MV-4-11 (cell line): ENCODE results near the gene ACADL.

ENCODE experiments used
- DNase-seq: peaks from one replicate; lab custom pipeline; 2025; lab: John Stamatoyannopoulos, UW

The ACADL gene

DNA sequence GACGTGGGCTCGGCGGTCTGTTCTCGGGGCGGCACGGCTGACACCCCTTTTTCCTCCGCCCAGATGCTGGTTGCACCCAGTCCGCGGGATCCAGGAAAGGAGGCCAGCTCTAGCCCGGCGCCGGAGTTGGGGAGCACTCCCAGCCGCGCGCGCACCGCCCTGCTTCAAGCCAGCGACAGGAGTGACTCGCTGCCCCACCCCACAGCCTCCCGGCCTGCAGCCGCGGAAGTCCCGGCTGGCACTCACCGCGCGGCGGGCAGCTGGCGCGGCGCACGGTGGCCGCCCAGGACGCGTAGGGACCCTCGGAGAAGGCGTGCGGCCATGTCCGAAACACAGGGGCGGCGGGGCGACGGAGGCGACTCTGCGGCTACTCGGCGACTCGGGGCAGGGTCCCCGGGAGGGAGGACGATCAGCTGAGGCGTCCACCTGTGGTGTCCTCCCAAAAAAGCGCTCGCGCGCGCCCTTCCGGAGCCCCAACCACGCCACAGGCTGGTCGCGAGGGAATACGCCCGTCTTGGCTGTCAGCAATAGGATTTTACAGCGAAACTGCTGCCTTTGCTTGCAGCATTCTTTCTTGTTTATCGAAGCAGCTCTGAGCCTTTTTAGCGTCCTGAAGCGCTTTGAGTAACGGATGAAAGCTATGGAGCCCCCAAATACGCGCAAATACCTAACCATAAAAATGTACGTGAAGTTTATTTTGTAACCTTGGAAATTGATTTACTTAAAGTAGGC lies at the start of gene ACADL:
Gene ACADL, minus strand, starts transcription at position 507 of the 732 bp plus-strand sequence. Its CDS starts 184 bp downstream, at position 323.
- no peak for DNase-seq

DNA sequence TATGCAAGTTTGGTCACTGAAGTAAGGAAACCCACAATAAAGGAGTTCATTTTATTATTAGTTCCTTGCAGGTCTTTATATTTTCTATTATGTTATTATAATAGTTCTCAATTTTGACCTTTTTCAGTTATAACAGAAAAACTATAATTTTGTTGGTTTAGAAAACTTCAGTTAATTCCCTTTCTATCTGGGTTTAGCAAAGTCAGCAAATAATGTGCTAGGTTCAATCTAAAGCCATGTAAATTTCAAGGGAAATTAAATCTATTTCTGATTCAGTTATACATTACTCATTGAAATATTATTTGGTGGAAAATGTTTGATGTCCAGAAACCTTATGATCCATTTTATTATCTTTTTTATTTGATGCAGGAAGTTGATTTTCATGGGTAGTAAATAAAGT lies 46.1 kb upstream of the ACADL start:
- DNase-seq: no peak

DNA sequence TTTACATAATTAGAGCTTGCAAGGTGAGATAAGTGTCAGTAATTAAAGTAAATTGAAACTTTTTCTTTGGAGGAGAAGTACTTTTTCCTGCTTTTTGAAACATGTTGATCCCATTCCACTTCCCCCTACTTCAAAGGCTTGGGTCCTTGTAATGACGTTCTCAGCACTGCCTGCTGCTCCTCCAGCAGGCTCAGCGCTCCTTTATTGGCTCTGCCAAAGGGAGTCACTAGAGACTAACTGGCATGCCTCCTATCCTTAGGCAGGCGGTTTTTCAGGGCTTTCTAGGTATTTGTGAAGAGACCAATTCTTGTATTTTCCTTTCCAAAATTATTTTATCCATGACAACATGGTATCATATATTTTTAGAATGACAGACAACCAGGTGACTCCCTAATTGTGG lies 43.9 kb upstream of the ACADL start:
- DNase-seq: no peak

DNA sequence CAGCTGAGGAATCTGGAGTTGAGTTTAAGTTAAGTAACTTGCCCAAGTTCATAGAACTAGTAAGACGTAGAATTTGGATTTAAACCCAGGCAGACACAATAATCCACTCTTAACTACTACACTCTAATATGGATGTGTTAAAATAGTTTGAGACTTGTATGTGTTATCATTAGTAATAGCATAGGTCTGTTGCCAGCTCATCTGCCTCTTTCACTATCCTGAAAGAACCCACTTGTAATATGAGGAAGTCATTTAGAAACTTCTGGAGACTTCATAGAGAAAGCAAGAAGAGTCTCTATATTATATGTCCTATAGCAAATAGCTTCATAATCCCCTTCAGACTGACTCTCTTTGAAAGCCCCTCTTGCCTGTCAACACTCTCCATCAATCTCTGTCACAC lies 43.0 kb upstream of the ACADL start:
- no peak for DNase-seq

DNA sequence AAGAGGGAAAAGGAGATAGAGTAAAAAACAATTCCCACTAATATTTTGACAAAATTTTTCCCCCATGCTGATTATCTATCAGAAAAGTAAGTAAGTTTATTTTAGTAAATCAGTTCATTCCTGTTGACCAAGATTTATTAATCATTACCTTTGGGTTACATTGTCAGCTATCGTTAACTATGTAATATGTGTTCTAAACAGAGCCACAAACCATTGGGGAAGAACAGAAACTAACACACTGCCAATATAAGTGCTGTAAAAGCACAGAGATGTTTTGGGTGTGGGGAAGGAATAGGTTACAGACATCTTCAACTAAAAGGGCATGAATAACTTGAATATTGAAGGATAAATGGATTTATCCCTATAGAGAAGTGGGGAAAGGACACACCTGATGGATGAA lies 42.5 kb upstream of the ACADL start:
- DNase-seq: no peak

DNA sequence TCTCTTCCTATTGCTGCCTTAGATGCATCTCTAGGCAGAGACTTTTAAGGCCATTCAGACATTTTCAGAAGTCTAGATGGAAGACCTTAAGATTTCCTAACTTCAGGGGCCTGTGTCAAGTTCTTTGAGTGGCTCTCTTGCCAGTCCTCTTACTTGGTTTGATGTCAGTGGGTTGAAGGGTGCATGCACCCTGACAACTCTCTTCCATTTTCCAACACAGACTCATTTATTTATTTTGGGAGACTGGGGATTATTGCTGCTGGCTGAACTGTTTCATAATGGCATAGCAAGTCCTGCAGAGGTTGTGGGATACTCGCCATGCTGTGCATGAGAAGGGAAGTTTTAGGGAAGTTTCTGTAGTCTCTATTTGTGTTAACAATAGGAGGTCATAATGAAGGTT lies 39.0 kb upstream of the ACADL start:
- no peak for DNase-seq

DNA sequence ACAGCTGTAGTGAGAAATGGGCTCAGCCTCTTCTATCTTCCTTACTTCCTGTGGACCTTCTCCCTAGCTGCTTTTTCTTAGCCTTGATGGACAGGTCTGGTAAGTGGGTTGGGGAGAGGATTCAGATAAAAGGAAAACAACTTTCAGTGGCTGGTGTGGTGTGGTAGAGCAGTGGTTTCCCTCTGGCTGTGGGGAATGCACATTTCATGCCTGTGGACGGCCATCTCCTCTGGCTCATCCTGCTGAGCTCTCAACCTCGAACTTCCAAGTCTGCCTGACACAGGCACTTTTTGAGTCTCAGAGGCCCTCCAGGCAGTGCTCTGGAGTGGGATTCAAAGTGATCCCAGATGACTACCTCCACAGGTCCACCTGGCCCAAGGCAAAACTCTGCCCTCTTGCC lies 38.6 kb upstream of the ACADL start:
- DNase-seq: no peak

DNA sequence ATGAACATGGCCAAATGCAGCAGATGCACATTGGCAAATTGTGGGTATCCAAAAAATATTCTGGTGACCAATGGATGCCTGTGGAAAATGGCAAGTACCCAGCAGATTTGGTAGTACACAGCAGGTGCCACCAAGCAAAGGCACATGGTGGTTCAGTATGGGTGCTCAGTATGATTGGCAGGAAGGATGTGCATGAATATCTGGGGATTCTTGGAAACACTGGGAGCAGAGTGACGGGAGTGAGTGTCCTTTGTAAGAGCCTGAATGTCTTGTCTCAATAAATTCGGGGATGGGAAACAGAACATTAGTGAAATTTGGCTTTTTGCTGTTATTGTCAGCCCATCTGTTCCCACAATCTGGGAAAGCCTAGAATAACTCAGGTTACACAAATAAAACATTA lies 36.8 kb upstream of the ACADL start:
- no peak for DNase-seq

DNA sequence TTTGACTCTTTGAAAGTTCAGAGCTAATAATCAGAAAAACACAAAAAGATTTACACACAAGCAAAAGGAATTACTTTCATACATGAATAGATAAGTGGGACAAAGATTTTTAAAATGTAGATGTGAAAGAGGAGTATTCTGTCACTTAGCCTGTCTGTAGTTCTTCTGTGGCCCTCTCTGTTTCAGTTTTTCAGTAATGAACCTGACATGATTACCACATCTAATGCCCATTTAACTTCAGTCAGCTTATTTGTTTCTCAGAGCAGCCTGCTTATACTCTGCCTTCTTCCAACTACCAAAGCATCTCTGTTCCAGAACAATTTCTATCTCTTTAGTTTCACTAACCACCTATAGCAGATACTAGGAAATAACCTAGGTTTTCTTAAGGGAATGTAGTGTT lies 34.4 kb upstream of the ACADL start:
- no peak for DNase-seq

DNA sequence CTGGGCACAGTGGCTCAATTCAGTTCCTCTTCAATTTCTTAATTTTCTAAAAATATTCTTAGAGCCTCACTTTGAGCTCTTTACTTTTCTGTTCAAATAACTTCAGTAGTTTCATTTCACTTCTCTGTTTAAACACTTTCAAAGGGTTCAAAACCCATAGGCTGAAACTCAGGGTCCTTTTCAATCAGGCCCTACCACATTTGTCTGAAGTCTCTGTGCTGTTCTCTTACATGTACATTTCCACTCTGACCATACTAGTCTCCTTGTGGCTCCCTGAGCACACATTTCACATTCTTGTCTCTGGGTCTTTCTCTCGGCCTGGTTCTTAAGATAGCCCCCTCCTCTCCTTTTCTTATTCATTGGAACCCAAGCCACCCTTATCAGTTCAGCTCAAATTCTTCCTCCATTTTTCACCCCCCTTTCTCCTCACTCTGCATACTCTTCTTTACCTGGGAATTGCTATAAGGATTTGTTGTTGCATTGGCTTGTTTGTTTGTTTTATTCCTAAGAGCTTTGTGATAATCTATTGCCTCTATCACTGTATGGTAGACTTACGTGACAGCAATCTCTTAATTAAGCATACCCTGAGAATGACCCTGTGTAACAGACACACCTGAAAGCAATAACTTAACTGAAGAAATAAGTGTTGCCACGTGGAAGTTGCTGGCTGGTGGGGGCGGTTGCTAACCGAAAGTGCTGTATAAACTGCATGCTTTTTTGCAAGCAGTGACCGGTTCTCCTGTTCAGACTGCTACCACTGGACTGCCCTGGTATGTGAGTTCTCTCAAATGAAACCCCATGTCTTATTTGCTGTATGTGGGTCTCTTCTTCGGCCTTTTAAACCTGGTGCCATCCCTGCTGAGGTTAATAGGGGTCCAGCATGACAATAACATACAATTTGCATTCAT lies 27.7 kb upstream of the ACADL start:
- DNase-seq: no peak

DNA sequence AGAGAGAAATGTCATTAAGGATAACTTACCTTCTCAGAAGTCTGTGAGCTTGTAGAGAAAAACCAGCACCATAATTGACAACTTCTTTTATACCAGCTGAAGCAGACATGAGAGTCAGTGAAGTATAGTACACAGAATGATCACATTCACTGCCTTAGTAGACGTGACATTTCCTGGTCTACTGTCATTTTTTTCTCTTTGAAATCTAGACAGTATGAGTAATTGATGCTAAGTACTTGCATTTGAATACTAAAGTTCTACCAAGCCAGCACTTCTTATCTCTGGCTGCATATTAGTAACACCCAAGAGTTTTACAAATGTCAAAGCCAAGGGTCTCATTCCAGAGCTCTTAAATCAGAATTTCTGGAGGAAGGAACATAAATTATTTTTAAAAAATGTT lies 25.4 kb upstream of the ACADL start:
- no peak for DNase-seq

DNA sequence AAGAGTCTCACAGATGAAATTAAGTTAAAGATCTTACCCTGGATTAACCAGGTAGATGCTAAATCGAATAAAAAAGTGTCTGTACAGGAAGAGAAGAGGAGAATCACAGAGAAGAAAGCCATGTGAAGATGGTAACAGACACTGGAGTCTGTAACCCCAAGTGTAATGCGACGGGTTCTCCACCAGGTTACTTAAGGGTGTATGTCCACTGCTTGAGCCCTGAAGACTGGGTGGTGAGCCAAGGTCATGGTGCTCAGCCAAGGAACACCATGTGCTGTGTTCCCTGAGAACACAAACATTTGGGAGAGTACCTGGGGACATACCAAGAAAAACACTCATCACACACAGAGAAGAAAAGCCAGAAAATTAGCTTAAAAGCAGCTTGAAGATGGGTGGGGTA lies 8.2 kb upstream of the ACADL start:
- no peak for DNase-seq

DNA sequence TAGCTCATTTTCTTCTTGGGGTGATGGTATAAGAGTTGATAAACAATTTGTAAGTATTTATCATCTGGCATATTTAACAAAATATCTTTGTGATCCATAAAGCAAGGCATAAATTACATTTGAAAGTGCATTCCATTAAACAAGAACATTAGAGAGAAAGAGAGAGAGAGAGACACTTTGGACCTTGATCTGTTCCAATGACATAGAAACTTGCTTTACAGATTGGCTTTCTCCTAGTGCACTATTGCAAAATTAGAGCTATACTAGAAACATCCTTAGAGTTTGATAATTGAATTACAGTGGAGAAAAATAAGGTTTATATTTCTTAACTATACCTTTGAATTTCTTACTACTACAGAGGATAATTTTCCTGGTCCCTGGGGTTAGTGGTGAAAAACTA lies 5.7 kb upstream of the ACADL start:
- DNase-seq: no peak

DNA sequence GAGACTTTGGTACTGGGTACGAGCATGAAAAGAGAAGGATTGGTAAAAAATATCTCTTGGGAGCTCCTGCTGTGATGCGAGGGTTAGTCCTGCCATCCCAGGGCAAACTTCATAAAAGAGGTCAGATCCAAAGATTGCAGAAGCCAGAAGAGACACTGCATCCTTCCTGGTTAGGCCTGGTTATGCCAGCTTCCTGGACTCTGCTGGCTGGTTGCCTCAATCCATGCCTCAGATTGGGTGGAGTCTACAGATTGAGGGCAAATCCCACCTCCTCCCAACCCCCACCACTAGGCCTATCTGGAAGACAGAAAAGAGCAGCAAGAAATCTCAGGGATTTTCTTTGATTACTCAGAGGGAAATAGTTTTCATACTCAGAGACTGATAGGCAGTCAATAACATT lies 5.3 kb upstream of the ACADL start:
- no peak for DNase-seq

DNA sequence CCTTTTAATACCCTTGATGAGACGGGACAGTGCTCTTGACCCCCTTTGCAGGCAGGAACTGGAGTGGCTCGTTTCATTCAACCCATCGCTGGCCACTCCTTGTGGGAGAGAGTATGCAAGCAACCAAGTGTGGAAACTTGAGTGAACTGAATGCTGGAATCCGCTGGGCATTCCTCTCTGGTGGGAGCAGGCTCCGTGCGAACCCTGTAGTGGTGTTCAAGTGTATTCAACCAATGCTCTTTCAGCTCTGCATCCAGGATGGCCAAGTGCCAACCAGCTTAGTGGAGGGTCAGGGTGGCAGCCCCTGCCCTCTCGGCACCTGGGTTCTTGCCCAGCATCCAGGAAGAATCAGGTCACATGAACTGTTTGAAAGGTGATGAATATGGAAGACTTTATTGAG lies 3.3 kb upstream of the ACADL start:
- no peak for DNase-seq

DNA sequence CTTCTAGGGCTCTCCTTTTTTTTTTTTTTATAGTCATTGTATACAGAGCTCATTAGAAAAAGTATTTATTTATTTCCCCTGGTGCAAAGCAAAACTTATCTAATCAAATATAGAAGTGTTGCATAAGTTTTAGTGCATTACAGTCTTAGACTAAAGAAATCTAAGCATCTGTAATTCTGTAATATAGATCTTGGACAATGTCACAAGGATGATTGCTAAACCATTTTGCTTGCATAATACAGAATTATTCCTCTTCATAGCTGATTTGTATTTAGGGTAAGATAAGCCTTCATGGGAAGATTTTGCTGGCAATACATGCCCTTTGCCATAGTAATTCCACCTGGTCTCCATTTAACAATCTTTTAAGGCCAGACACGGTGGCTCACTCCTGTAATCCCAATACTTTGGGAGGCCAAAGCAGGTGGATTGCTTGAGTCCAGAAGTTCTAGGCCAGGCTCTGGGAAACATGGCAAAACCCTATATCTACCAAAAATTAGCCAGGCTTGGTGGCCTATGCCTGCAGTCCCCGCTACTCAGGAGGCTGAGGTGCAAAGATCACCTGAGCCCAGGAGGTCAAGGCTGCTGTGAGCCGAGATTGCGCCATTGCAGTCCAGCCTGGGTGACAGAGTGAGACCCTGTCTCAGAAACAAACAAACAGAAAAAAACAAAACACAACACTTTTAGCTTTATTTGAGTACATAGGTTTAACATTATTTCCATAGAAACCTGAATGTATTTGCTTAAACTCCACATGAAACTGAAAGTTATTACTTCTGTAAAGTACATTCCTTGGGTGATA lies 2.2 kb upstream of the ACADL start:
- no peak for DNase-seq

DNA sequence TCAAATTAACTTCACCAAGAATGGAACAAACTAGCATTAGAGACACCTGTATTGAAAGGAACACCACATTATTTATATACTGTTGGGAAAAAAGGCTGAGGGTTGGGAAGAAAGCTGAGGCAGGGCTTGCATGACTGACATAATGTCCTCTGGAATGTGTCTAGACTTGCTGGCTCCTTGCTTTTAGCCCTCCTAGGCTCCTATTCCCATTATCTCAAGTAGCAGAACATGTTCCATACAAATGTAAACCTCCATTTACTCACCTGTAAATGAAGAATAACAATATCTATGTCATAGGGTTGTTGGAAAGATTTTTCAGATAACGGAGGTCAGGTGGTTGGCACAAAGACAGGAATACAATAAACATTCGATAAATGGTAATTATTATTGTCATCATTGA lies 976 bp upstream of the ACADL start:
- DNase-seq: no peak

DNA sequence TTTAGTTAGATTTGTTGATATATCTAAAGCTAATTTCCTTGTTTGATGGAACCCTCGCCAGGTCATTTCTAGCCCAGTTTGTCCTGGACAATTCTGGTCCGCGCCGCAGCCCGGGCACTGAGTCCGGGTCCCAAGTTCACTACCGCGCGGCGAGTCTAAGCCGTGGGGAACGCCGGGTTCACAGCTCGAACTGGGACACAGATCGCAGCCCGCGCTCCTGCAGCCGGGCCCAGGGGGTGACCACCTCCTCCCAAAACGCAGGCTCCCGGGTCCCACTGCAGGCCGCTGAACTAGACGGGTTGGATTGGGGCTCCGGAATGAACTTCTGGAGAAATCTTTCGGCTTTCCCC lies 681 bp downstream of the ACADL start:
- no peak for DNase-seq

DNA sequence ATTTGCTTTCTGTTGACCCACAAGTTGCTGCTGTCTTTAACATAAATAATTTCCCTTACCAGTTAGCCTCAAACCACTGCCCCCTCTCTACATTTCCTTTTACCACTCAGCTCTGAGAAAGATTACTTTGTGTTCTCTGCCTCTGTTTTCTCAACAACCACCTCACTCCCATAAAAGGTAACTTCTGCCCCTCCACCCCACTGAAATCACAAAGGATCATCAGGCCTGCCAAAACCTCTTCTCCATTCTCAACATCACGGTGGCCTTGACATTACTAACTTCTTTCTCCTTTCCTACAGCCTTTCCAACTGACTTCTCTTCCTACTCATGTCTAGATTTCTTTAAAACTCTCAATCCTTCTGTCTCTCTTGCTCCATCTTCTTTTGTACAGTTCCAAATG lies 10.1 kb downstream of the ACADL start:
- no peak for DNase-seq

DNA sequence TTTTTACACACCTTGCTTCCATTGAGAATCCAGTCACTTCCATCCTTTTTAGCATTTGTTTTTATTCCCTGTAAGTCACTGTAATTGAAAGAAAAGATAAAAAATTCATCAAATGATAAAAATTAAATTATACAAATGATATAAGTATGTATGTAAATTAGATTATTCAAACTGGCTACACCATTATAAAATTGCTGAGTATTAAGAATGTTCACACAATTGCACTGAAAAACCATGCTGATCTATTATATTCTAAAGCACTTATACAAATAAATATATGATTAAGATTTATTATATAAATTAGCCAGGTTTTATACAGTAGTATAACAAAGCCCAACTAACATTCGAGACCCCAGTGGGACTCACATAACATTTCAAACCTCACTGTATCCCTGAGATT lies 15.1 kb downstream of the ACADL start:
- no peak for DNase-seq

DNA sequence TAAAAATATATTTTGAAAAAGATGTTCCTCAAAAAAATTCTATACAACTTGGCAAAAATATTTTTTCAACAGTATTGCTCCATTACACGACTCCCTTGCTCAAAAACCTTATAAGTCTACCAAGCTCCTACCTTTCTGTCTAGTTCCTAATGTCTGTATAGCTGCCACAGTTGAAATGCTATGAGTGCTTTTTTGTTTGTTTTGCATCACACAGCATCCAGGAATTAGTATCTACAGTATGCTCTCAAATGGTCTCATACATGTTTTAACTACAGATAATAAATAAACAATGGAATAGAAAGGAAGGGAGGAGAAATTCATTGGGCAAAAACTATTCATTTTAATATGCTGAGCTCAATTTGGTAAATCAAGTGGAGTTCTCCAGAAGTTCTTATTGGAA lies 17.3 kb downstream of the ACADL start:
- no peak for DNase-seq

DNA sequence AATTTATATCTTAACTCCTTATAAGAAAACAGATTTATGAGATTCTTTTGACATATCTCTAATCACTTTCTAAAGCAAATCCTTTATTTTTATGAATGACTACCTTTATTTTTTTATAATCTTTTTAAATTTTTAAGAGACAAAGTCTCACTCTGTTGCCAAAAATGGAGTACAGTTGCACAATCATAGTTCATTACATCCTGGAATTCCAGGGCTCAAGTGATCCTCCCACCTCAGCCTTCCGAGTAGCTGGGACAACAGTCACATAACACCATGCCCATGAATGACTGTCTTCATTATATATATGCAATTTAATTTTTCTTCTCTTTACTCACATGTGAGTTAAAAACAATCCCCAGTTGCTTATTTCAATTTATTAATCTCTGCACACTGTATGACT lies 21.7 kb downstream of the ACADL start:
- no peak for DNase-seq

DNA sequence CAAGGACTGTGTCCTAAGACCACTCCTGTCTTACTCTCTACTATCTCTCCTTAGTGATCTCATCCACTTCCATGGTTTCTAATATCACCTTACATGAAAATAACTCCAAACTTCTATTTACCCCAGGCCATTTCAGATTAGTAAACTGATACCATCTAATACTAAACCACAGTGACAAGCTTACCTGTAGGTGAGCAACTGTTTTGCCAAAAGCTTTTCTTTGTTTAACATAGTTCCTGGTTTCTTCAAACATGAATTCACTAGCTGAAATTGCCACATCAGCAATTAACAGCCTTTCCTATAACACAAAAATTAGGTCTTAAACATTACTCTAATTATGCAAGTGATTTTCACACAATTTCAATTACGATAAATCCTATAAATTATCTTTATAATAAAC lies 22.1 kb downstream of the ACADL start:
- no peak for DNase-seq
